Left forelimb (tissue), 1 donor: Measurements from ENCODE around the gene GKN1.
"Not testable (repeated sequence)": the region's sequence is repeated elsewhere in the genome, so short reads cannot be mapped to it uniquely, and the experiment has no call there.

Source experiments
- DNase-seq: peaks from one replicate; pipeline ENCODE4 v3.0.0-alpha.2; 2018; ENCODE audit warnings: low spot score

GKN1 gene

GRCh38 chr2:68974251-68974650 lies at the start of gene GKN1:
Gene GKN1, plus strand, starts transcription at chr2:68974636. Its CDS starts 42 bp downstream, at chr2:68974678.
- no peak for DNase-seq

- no peak for DNase-seq
Observed at GRCh38 chr2:68925295-68925896, 49.0 kb upstream of the GKN1 start.

GRCh38 chr2:68926796-68927195 lies 47.6 kb upstream of the GKN1 start:
- no peak for DNase-seq

GRCh38 chr2:68931149-68931711 lies 43.2 kb upstream of the GKN1 start:
- DNase-seq: no peak

GRCh38 chr2:68931799-68932198 lies 42.6 kb upstream of the GKN1 start:
- DNase-seq: no peak

GRCh38 chr2:68932402-68932801 lies 42.0 kb upstream of the GKN1 start:
- DNase-seq: no peak

GRCh38 chr2:68934021-68934420 lies 40.4 kb upstream of the GKN1 start:
- DNase-seq: no peak

GRCh38 chr2:68935471-68935870 lies 39.0 kb upstream of the GKN1 start:
- DNase-seq: no peak

- DNase-seq: no peak
Observed at GRCh38 chr2:68936427-68936826, 38.0 kb upstream of the GKN1 start.

GRCh38 chr2:68936889-68937288 lies 37.5 kb upstream of the GKN1 start:
- no peak for DNase-seq

- no peak for DNase-seq
Observed at GRCh38 chr2:68937346-68938055, 36.9 kb upstream of the GKN1 start.

- no peak for DNase-seq
Observed at GRCh38 chr2:68938938-68939337, 35.5 kb upstream of the GKN1 start.

- DNase-seq: no peak
Observed at GRCh38 chr2:68939962-68940361, 34.5 kb upstream of the GKN1 start.

GRCh38 chr2:68940369-68940768 lies 34.1 kb upstream of the GKN1 start:
- no peak for DNase-seq

- no peak for DNase-seq
Observed at GRCh38 chr2:68942827-68943226, 31.6 kb upstream of the GKN1 start.

GRCh38 chr2:68943581-68944568 lies 30.6 kb upstream of the GKN1 start:
- peak; percentile 81 for DNase-seq

- no peak for DNase-seq
Observed at GRCh38 chr2:68946117-68946516, 28.3 kb upstream of the GKN1 start.

- no peak for DNase-seq
Observed at GRCh38 chr2:68948710-68949109, 25.7 kb upstream of the GKN1 start.

- no peak for DNase-seq
Observed at GRCh38 chr2:68951899-68952298, 22.5 kb upstream of the GKN1 start.

GRCh38 chr2:68952887-68953521 lies 21.4 kb upstream of the GKN1 start, which contains the start of gene GKN2:
Gene GKN2, minus strand, starts transcription at chr2:68952893. Its CDS starts 32 bp downstream, at chr2:68952861.
- DNase-seq: no peak

GRCh38 chr2:68955432-68955831 lies 19.0 kb upstream of the GKN1 start:
- DNase-seq: not testable (repeated sequence)

- no peak for DNase-seq
Observed at GRCh38 chr2:68959001-68959400, 15.4 kb upstream of the GKN1 start.
